Retinal pigment epithelial cell (primary cell): ENCODE data around the gene PPM1D.
A peak's percentile ranks its signal among the peaks of the same experiment; 100 is the strongest.

Experiments
- DNase-seq: peaks from one replicate; pipeline ENCODE4 v3.0.0-alpha.2; 2010; ENCODE audit warnings: low read depth
- H3K4me3 ChIP-seq: 2 replicates; pipeline ENCODE4 v1.5.1; 2011; ENCODE audit warnings: mild to moderate bottlenecking, low read length, control low read depth, moderate library complexity
- TF ChIP-seq, protein P1 (sequence below): conservative IDR thresholded peaks from 2 replicates; pipeline ENCODE4 v1.5.1; 2011; ENCODE audit warnings: low read depth, low read length, control low read depth, inconsistent platforms

PPM1D gene

DNA sequence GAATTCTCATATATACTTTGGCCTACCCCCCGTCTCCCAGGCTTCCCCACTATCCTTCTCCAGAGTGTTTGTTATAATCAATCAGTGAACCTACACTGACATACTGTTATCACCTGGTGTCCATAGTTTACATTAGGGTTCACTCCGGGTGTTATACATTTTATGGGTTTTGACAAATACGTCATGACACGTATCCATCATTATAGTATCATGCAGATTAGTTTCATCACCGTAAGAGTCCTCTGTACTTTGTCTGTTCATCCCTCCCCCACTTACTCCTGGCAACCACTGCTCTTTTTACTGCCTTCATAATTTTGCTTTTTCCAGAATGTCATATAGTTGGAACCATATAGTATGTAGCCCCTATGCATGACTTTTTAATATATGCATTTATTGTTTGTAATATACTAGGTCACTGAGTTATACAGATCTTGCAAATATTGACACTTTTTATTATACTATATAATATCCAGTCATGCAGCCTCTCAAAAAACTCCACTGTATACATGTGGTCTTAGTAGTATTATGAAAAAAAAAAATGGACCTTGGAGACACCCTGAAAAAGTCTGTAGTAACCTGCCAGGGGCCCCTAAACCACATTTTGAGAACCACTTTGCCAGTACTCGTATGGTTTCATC, 28.4 kb downstream of the PPM1D start:
- TF ChIP-seq, protein P1, sequence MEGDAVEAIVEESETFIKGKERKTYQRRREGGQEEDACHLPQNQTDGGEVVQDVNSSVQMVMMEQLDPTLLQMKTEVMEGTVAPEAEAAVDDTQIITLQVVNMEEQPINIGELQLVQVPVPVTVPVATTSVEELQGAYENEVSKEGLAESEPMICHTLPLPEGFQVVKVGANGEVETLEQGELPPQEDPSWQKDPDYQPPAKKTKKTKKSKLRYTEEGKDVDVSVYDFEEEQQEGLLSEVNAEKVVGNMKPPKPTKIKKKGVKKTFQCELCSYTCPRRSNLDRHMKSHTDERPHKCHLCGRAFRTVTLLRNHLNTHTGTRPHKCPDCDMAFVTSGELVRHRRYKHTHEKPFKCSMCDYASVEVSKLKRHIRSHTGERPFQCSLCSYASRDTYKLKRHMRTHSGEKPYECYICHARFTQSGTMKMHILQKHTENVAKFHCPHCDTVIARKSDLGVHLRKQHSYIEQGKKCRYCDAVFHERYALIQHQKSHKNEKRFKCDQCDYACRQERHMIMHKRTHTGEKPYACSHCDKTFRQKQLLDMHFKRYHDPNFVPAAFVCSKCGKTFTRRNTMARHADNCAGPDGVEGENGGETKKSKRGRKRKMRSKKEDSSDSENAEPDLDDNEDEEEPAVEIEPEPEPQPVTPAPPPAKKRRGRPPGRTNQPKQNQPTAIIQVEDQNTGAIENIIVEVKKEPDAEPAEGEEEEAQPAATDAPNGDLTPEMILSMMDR = no peak
- DNase-seq = peak; percentile 27
- H3K4me3 ChIP-seq = no peak overlapping the region

- TF ChIP-seq, protein P1 = no peak
- DNase-seq = no peak
Observed at GRCh38 chr17:60629120-60629519, 29.1 kb downstream of the PPM1D start.

GRCh38 chr17:60630352-60630751, 30.4 kb downstream of the PPM1D start:
- DNase-seq = no peak

More at GRCh38 chr17:60629120-60629519, 29.1 kb downstream of the PPM1D start:
- H3K4me3 ChIP-seq = no peak overlapping the region

DNA sequence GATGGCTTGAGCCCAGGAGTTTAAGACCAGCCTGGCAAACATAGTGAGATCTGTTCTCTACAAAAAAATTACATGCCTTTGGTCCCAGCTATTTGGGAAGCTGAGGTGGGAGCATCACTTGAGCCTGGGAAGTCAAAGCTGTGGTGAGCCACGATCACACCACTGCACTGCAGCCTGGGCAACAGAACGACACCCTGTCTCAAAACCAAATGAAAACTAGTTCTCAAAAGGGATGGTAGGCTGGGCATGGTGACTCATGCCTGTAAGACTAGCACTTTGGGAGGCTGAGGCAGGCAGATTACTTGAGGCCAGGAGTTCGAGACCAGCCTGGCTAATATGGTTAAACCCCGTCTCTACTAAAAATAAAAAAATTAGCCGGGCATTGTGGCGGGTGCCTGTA, 31.1 kb downstream of the PPM1D start:
- TF ChIP-seq, protein P1 = no peak
- no peak overlapping the region for H3K4me3 ChIP-seq
- no peak for DNase-seq

More at GRCh38 chr17:60630352-60630751, 30.4 kb downstream of the PPM1D start:
- H3K4me3 ChIP-seq = no peak overlapping the region
- TF ChIP-seq, protein P1 = no peak

DNA sequence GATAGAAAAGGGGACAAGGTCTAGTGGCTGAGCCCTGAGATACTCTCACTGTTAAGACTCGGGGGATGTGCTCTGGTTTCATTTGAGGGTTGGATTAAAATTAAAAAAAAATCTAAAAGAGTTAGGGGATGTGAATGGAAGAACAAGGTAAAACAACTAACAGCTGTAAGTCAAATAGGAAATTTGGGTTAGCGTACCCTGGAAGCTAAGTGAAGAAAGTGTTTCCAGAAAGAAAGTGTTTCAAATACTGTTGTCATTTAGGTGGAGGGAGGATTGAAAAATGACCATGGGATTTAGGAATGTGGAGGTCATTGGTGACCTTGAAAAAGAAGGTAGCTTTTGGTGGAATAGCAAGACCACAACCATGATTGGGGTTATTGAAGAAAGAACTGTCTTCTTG, 37.7 kb downstream of the PPM1D start:
- DNase-seq = no peak
- H3K4me3 ChIP-seq = no peak overlapping the region
- TF ChIP-seq, protein P1 = no peak

GRCh38 chr17:60639019-60639330, 39.0 kb downstream of the PPM1D start:
- no peak for DNase-seq
- TF ChIP-seq, protein P1 = no peak
- no peak overlapping the region for H3K4me3 ChIP-seq

GRCh38 chr17:60640503-60640902, 40.5 kb downstream of the PPM1D start:
- no peak for DNase-seq
- TF ChIP-seq, protein P1 = peak; percentile 65

More at GRCh38 chr17:60640503-60640902, 40.5 kb downstream of the PPM1D start:
- no peak overlapping the region for H3K4me3 ChIP-seq
